OCI-LY7 (cell line): ENCODE measurements around the gene DDX55.

Experiments used
- CTCF ChIP-seq: fragments of 200-600 bp; sonication (generic); conservative IDR thresholded peaks from 2 replicates; pipeline ENCODE4 v1.5.1; 2014; ENCODE audit warnings: mild to moderate bottlenecking, antibody characterized with exemption, low read length, moderate library complexity, mixed read lengths
- EZH2phosphoT487 ChIP-seq: fragments of 200-600 bp; sonication (generic); IDR thresholded peaks from 2 replicates; pipeline ENCODE4 v1.6.1; 2018; ENCODE audit warnings: low read depth, borderline replicate concordance, mild to moderate bottlenecking, mixed run types, antibody characterized with exemption, low read length, moderate library complexity, mixed read lengths

GRCh38 chr12:123595729-123596128 is 6.2 kb upstream of the DDX55 start:
- TF ChIP-seq CTCF (no peak), EZH2phosphoT487 (no peak)
